CD4-positive, alpha-beta T cell (primary cell): Measurements from ENCODE around the gene SASH1. TPM values are rescaled to one million over a fixed set of nuclear protein-coding genes. Genes with fewer than 3 reads are reported as not detected.

ENCODE experiments used
- ATAC-seq: fragments of 200-7000 bp; cut with Tn5 transposase; one replicate; pipeline ENCODE4 v1.10.0; 2022; ENCODE audit warnings: mild to moderate bottlenecking; ENCODE audit not compliant: poor library complexity
- CTCF ChIA-PET: fragments of 350-600 bp; sonication (Branson Sonifier 250); formaldehyde crosslinking; loops from one replicate; lab custom pipeline; 2021; ENCODE audit warnings: antibody characterized with exemption, inconsistent platforms; lab: Charles Lee
- POLR2A ChIA-PET: fragments of 350-600 bp; sonication (Branson Sonifier 250); formaldehyde crosslinking; loops from one replicate; lab custom pipeline; 2021; ENCODE audit warnings: antibody characterized with exemption, inconsistent platforms; lab: Charles Lee
- DNase-seq, 14 experiments: peaks; one replicate each; pipeline ENCODE4 v3.0.0-alpha.2; 2013 to 2020; ENCODE audit warnings: mixed read lengths in 2 of 14
- H3K27ac ChIP-seq, 2 donors: one replicate each; pipeline versions ENCODE4 v1.5.1 to v1.7.0; 2013; ENCODE audit warnings: low read length in 2 of 2, low read depth in 1 of 2, mild to moderate bottlenecking in 1 of 2
- H3K27me3 ChIP-seq, 2 experiments: 1 replicate in 1 of 2; 2 replicates in 1 of 2; pipeline versions ENCODE4 v1.6.1 to v1.7.0; 2013; ENCODE audit warnings: low read length in 2 of 2, control low read depth in 1 of 2, mild to moderate bottlenecking in 1 of 2, moderate library complexity in 1 of 2; ENCODE audit not compliant: insufficient read depth in 2 of 2, control insufficient read depth in 1 of 2
- H3K36me3 ChIP-seq: one replicate; pipeline ENCODE4 v1.6.1; 2013; ENCODE audit warnings: low read length, control low read depth; ENCODE audit not compliant: insufficient read depth
- H3K4me1 ChIP-seq: one replicate; pipeline ENCODE4 v1.6.1; 2013; ENCODE audit warnings: low read length, control low read depth; ENCODE audit not compliant: insufficient read depth
- H3K4me3 ChIP-seq: one replicate; pipeline ENCODE4 v1.5.1; 2013; ENCODE audit warnings: mild to moderate bottlenecking, low read length, moderate library complexity
- H3K9me3 ChIP-seq, 2 experiments: 1 replicate in 1 of 2; 2 replicates in 1 of 2; pipeline versions ENCODE4 v1.6.1 to v1.7.0; 2013; ENCODE audit warnings: low read length in 2 of 2, mild to moderate bottlenecking in 2 of 2, control low read depth in 1 of 2, moderate library complexity in 1 of 2; ENCODE audit not compliant: control insufficient read depth in 1 of 2, insufficient read depth in 1 of 2
- H3K27ac Mint-ChIP-seq: one replicate; pipeline ENCODE4 v1.8.0; 2020; ENCODE audit warnings: mixed read lengths
- H3K27me3 Mint-ChIP-seq: one replicate; pipeline ENCODE4 v1.8.0; 2021; ENCODE audit warnings: mixed read lengths
- H3K36me3 Mint-ChIP-seq: one replicate; pipeline ENCODE4 v1.8.0; 2021; ENCODE audit warnings: low read depth, mixed read lengths
- H3K4me1 Mint-ChIP-seq: one replicate; pipeline ENCODE4 v1.8.0; 2021; ENCODE audit warnings: low read depth, mixed read lengths
- H3K4me3 Mint-ChIP-seq: one replicate; pipeline ENCODE4 v1.8.0; 2020; ENCODE audit warnings: mild to moderate bottlenecking, mixed read lengths
- H3K9me3 Mint-ChIP-seq: one replicate; pipeline ENCODE4 v1.8.0; 2020; ENCODE audit warnings: mixed read lengths
- intact Hi-C, 2 experiments: fragments of 100-400 bp; cut with DNase I in 1 of 2; cut with micrococcal nuclease in 1 of 2; formaldehyde crosslinking; loops; one replicate each; pipeline versions ENCODE4 v1.15.1 to v1.9.0; 2023 to 2025; cut with DNase I, micrococcal nuclease
- total RNA-seq, 174 experiments: library from RNA in 2 of 174; stranded (reverse) in 2 of 174; gene quantifications; one replicate each; pipeline ENCODE4 v1.2.3 and lab custom pipeline; 2021 to 2026
- TF ChIP-seq, protein P1 (sequence below): fragments of 200-600 bp; IDR thresholded peaks from one replicate; pipeline ENCODE4 v1.8.0; 2022; ENCODE audit warnings: antibody characterized with exemption, mild to moderate bottlenecking

SASH1 gene
- total RNA-seq, 2 experiments from 2014 or later: 0.58 to 0.75 TPM

DNA sequence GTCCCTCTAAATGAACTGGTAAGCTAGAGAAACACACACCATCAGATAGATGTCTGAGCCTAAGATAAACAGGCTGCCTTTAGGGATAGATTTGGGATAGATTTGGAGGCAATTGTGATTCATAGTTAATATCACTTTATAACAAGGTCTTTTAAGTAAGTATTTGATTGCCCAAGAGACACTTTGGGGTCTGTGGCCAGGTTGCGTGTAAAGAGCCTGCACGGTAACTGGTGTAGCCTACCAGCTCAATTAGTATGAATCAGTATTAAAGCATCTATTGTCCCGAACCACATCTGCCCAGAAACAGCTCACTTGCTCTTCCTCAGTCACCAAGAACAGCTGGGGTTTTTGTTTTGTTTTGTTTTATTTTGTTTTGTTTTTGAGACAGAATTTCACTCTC is 193.3 kb downstream of the SASH1 start:
- intact Hi-C loops: no loop called here
- H3K4me1 Mint-ChIP-seq: no peaks in the 10 kb centered on the region
- no peak overlapping the region for H3K27ac ChIP-seq
- ChIA-PET CTCF (no interaction called here), POLR2A (no interaction called here)
- no peak for DNase-seq
- H3K4me3 Mint-ChIP-seq: no peak overlapping the region
- H3K27me3 ChIP-seq: no peaks in the 10 kb centered on the region
- no peaks in the 10 kb centered on the region for H3K36me3 Mint-ChIP-seq
- TF ChIP-seq, protein P1, sequence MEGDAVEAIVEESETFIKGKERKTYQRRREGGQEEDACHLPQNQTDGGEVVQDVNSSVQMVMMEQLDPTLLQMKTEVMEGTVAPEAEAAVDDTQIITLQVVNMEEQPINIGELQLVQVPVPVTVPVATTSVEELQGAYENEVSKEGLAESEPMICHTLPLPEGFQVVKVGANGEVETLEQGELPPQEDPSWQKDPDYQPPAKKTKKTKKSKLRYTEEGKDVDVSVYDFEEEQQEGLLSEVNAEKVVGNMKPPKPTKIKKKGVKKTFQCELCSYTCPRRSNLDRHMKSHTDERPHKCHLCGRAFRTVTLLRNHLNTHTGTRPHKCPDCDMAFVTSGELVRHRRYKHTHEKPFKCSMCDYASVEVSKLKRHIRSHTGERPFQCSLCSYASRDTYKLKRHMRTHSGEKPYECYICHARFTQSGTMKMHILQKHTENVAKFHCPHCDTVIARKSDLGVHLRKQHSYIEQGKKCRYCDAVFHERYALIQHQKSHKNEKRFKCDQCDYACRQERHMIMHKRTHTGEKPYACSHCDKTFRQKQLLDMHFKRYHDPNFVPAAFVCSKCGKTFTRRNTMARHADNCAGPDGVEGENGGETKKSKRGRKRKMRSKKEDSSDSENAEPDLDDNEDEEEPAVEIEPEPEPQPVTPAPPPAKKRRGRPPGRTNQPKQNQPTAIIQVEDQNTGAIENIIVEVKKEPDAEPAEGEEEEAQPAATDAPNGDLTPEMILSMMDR: no peak
- H3K27ac Mint-ChIP-seq: no peak overlapping the region
- no peaks in the 10 kb centered on the region for H3K36me3 ChIP-seq
- no peaks in the 10 kb centered on the region for H3K9me3 Mint-ChIP-seq
- no peak for ATAC-seq
- H3K4me1 ChIP-seq: no peaks in the 10 kb centered on the region
- no peaks in the 10 kb centered on the region for H3K27me3 Mint-ChIP-seq
- no peak overlapping the region for H3K4me3 ChIP-seq
- H3K9me3 ChIP-seq: no peaks in the 10 kb centered on the region

DNA sequence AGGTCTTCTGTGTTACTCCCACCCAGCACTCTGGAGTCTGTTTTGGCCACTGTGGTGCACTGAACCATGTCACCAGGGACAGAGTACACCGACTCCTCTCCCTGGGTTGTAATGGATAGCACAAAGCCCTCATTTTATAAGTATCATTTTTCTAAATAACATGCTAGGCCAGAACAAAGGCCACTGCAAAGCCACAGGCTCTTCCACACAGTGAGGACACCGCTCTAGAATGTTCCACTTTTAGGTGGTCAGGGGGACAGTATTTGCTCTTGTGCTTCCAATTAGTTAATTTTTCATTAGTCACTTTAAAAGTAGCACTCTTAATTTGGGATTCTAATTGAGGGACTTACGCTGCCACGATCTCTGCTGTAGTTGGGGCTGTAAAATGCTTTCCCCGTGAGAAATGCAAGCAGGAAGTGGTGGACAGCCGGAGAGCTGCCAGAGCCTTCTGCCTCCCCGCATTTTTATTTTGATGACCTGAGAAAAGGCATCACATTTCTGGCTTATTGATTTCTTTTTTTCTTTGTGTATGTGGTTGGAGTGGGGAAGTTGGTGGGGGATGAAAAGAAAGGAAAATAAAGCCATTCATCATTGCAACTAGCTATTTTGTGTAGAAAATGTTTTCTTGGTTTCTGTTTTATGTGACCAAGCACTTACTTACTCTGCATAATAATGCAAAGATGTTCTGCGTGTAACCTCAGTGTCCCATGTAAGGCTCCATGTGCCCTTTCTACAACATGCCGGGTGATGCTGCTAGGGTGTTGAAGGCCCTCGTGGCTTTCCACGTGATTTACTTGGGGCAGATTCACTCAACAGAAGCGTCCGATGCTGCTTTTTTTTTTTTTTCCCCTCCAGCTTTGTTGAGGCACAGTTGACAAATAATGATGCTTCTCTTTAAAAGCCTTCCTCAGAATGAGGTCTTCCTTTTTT is 195.9 kb downstream of the SASH1 start:
- Histone ChIP-seq H3K27me3 (no peaks in the 10 kb centered on the region), H3K36me3 (no peaks in the 10 kb centered on the region), H3K27ac (no peak overlapping the region), H3K4me1 (no peaks in the 10 kb centered on the region), H3K4me3 (no peak overlapping the region), H3K9me3 (no peaks in the 10 kb centered on the region)
- DNase-seq (no peak), ATAC-seq (no peak)
- intact Hi-C loops: no loop called here
- TF ChIP-seq, protein P1: no peak
- ChIA-PET CTCF (no interaction called here), POLR2A (no interaction called here)
- H3K27ac Mint-ChIP-seq: no peak overlapping the region
- peaks cover 14% of the 10 kb centered on the region for H3K27me3 Mint-ChIP-seq
- H3K9me3 Mint-ChIP-seq: no peaks in the 10 kb centered on the region
- no peaks in the 10 kb centered on the region for H3K36me3 Mint-ChIP-seq
- H3K4me1 Mint-ChIP-seq: no peaks in the 10 kb centered on the region
- no peak overlapping the region for H3K4me3 Mint-ChIP-seq

DNA sequence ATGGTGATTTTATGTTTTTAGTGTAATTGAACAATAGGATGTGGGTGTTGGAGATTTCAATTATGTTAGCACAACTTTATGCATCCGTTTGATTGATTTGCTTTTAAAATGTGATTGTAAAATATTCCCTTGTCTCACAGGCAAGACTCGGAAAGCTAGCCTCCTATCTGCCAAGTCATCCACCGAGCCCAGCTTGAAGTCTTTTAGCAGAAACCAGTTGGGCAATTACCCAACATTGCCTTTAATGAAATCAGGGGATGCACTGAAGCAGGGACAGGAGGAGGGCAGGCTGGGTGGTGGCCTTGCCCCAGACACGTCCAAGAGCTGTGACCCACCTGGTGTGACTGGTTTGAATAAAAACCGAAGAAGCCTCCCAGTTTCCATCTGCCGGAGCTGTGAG is 200.9 kb downstream of the SASH1 start:
- POLR2A ChIA-PET: no interaction called here
- no peaks in the 10 kb centered on the region for H3K4me1 ChIP-seq
- no peaks in the 10 kb centered on the region for H3K27me3 ChIP-seq
- H3K9me3 ChIP-seq: peaks cover 0 to 4% of the 10 kb centered on the region in 2 experiments
- CTCF ChIA-PET: no interaction called here
- H3K27ac ChIP-seq: no peak overlapping the region
- ATAC-seq (no peak), DNase-seq (no peak)
- Mint-ChIP-seq H3K4me3 (no peak overlapping the region), H3K9me3 (no peaks in the 10 kb centered on the region), H3K27me3 (peaks cover 14% of the 10 kb centered on the region), H3K36me3 (no peaks in the 10 kb centered on the region), H3K4me1 (no peaks in the 10 kb centered on the region), H3K27ac (no peak overlapping the region)
- H3K36me3 ChIP-seq: no peaks in the 10 kb centered on the region
- intact Hi-C loops: no loop called here
- TF ChIP-seq, protein P1: no peak
- no peak overlapping the region for H3K4me3 ChIP-seq
